K562 (cell line): ENCODE measurements around the gene CLTA. TPM values are rescaled to one million over a fixed set of nuclear protein-coding genes. Genes with fewer than 3 reads are reported as not detected.

Experiments used
- ATF7 ChIP-seq: fragments of 450-650 bp; IDR thresholded peaks from 2 replicates; pipeline ENCODE4 v1.7.1; 2014; ENCODE audit warnings: mild to moderate bottlenecking, moderate library complexity
- EGR1 ChIP-seq: fragments of 450-650 bp; conservative IDR thresholded peaks from 2 replicates; pipeline ENCODE4 v1.6.1; 2017; ENCODE audit warnings: mild to moderate bottlenecking
- ILF3 ChIP-seq: fragments of 450-650 bp; IDR thresholded peaks from 2 replicates; pipeline ENCODE4 v1.6.1; 2018; ENCODE audit warnings: antibody characterized with exemption, mild to moderate bottlenecking, moderate library complexity, borderline replicate concordance
- MAZ ChIP-seq, 2 experiments: fragments of 450-650 bp in 1 of 2; sonication (generic) in 1 of 2; formaldehyde crosslinking; IDR thresholded peaks in 1 of 2; conservative IDR thresholded peaks in 1 of 2; 2 replicates each; pipeline versions ENCODE4 v1.4.0 to v1.5.0; 2020; ENCODE audit warnings: mild to moderate bottlenecking in 1 of 2, missing genetic modification reagents in 1 of 2
- NR3C1 ChIP-seq: sonication (generic); formaldehyde crosslinking; IDR thresholded peaks from 2 replicates; pipeline ENCODE4 v1.8.1; 2022; ENCODE audit warnings: missing genetic modification reagents
- PTTG1 ChIP-seq: fragments of 450-650 bp; IDR thresholded peaks from 2 replicates; pipeline ENCODE4 v1.6.1; 2016; ENCODE audit warnings: low read depth, mild to moderate bottlenecking, missing genetic modification characterization, missing compliant biosample characterization
- SMARCE1 ChIP-seq: fragments of 450-650 bp; IDR thresholded peaks from 2 replicates; pipeline ENCODE4 v1.7.1; 2016; ENCODE audit warnings: mild to moderate bottlenecking
- TAF15 ChIP-seq: fragments of 200-400 bp; formaldehyde crosslinking; IDR thresholded peaks from 2 replicates; pipeline ENCODE4 v1.6.1; 2017; ENCODE audit warnings: mild to moderate bottlenecking, low read depth, low read length, moderate library complexity
- TRIM28 ChIP-seq: fragments of 450-650 bp; IDR thresholded peaks from 2 replicates; pipeline ENCODE4 v1.6.1; 2017
- ZC3H11A ChIP-seq: IDR thresholded peaks from 2 replicates; pipeline ENCODE4 v1.6.1; 2012; ENCODE audit warnings: low read depth, low read length, improper control_type of control experiment
- ZC3H4 ChIP-seq: sonication (generic); formaldehyde crosslinking; IDR thresholded peaks from 2 replicates; pipeline ENCODE4 v1.9.0; 2021; ENCODE audit warnings: missing genetic modification reagents, borderline replicate concordance
- ZNF316 ChIP-seq: fragments of 450-650 bp; IDR thresholded peaks from 2 replicates; pipeline ENCODE4 v1.6.1; 2016
- polyA plus RNA-seq, 8 experiments: library from polyadenylated mRNA; depleted of rRNA in 4 of 8; stranded (reverse) in 5 of 8; unstranded in 3 of 8; fragments of >200 nt; fragmentation: Nextera tagmentation in 2 of 8; fragmentation: Illumina TruSeq in 1 of 8; extraction: Ambion mirVana in 2 of 8; extraction: Trizol in 1 of 8; gene quantifications; 2 replicates each; pipeline versions ENCODE4 v1.2.1 to v1.2.3, GENCODE V29; 2011 to 2014; ENCODE audit warnings: inconsistent platforms in 1 of 8, missing spikeins in 1 of 8
- total RNA-seq, 7 experiments: library from RNA; depleted of rRNA in 6 of 7; stranded (reverse); fragments of >200 nt in 6 of 7; fragmentation: Illumina TruSeq in 2 of 7; extraction: Trizol in 2 of 7; gene quantifications; 2 replicates each; pipeline versions ENCODE4 v1.2.1 to v1.2.3, GENCODE V29; 2011 to 2021; ENCODE audit warnings: low replicate concordance in 1 of 7
- TF ChIP-seq, protein P1 (sequence below): fragments of 450-650 bp; formaldehyde crosslinking; IDR thresholded peaks from 2 replicates; pipeline ENCODE4 v1.4.0; 2020; ENCODE audit warnings: mild to moderate bottlenecking, moderate library complexity
- TF ChIP-seq, protein P2 (sequence below): fragments of 450-650 bp; IDR thresholded peaks from 2 replicates; pipeline ENCODE4 v1.6.1; 2017; ENCODE audit warnings: mild to moderate bottlenecking, moderate library complexity
- TF ChIP-seq, protein P3 (sequence below): fragments of 250-450 bp; sonication (Bioruptor Pico); IDR thresholded peaks from 2 replicates; pipeline ENCODE4 v1.8.0; 2021; ENCODE audit warnings: mild to moderate bottlenecking, moderate library complexity
- TF ChIP-seq, protein P4 (sequence below): IDR thresholded peaks from 3 replicates; pipeline ENCODE4 v1.6.1; 2011; ENCODE audit warnings: borderline replicate concordance, mild to moderate bottlenecking, moderate library complexity; ENCODE audit not compliant: insufficient read length; ENCODE audit errors: extremely low read depth
- TF ChIP-seq, protein P5 (sequence below): fragments of 450-650 bp; formaldehyde crosslinking; IDR thresholded peaks from 2 replicates; pipeline ENCODE4 v1.4.0; 2022; ENCODE audit warnings: mild to moderate bottlenecking, moderate library complexity
- TF ChIP-seq, protein P6 (sequence below): fragments of 450-650 bp; IDR thresholded peaks from 2 replicates; pipeline ENCODE4 v1.6.1; 2018; ENCODE audit warnings: mild to moderate bottlenecking, low read depth; ENCODE audit not compliant: partially characterized antibody

Gene CLTA
- total and polyA plus RNA-seq, 9 of the 15 experiments (the other 6 are each of a cell fraction or from before 2014, with no cell fraction given) = 37.8 to 219 (median 144) TPM

DNA sequence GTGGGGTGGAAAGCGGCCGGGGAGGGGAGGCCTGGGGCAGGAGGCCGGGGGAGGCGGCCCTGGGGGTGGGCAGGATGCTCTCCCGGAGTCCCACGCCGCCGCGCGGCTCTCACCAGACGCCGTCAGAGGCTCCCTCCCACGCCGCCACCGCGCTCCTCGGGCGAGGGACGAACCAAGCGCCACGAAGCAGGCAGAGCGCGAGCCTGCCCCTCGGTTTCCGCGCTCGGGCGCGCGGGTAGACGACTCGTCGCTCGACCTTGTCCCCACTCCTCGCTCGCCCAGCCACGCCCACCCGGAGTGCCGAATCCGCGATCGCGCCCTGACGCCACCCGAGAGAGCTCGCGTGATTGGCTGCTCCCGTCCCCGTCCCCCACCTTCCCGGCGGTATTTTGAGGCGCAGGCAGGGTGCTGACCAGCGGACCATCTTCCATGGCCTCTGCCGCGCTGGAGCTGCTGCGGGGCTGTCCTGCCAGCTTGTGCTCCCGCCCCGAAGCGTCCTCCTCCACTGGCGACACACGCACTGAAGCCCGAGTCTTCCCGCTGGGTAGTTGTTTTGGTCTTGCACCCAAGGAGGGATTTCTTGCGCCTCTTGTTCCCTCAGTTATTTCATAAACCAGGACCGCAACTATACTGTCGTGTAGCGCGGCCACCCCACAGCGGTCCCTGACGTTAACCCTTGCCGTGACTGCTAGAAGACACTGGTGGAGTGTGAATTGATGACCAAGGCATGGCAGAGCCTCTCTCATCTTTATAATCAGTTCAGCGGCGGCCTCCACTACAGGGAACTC, 67.7 kb downstream of the CLTA start, which contains the start of gene GNE (continued):
- TF ChIP-seq ATF7 (peak; percentile 85), PTTG1 (tag) (no peak), TRIM28 (no peak), MAZ (CRISPR knock-in tag; conservative IDR thresholded peaks at IDR 0.05 in 1 of 2, IDR thresholded peaks at IDR 0.05 in 1 of 2) (peak; percentile 99 to 100), TAF15 (no peak), ZNF316 (no peak), ILF3 (no peak), ZC3H11A (no peak), ZC3H4 (CRISPR knock-in tag) (no peak; the same call in 1 of the 2 replicates), EGR1 (peak; percentile 65), SMARCE1 (no peak), NR3C1 (CRISPR knock-in tag) (no peak)
- TF ChIP-seq, protein P1, sequence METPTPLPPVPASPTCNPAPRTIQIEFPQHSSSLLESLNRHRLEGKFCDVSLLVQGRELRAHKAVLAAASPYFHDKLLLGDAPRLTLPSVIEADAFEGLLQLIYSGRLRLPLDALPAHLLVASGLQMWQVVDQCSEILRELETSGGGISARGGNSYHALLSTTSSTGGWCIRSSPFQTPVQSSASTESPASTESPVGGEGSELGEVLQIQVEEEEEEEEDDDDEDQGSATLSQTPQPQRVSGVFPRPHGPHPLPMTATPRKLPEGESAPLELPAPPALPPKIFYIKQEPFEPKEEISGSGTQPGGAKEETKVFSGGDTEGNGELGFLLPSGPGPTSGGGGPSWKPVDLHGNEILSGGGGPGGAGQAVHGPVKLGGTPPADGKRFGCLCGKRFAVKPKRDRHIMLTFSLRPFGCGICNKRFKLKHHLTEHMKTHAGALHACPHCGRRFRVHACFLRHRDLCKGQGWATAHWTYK (CRISPR knock-in tag) = peak; percentile 80
- TF ChIP-seq, protein P2, sequence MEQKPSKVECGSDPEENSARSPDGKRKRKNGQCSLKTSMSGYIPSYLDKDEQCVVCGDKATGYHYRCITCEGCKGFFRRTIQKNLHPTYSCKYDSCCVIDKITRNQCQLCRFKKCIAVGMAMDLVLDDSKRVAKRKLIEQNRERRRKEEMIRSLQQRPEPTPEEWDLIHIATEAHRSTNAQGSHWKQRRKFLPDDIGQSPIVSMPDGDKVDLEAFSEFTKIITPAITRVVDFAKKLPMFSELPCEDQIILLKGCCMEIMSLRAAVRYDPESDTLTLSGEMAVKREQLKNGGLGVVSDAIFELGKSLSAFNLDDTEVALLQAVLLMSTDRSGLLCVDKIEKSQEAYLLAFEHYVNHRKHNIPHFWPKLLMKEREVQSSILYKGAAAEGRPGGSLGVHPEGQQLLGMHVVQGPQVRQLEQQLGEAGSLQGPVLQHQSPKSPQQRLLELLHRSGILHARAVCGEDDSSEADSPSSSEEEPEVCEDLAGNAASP = no peak
- TF ChIP-seq, protein P3, sequence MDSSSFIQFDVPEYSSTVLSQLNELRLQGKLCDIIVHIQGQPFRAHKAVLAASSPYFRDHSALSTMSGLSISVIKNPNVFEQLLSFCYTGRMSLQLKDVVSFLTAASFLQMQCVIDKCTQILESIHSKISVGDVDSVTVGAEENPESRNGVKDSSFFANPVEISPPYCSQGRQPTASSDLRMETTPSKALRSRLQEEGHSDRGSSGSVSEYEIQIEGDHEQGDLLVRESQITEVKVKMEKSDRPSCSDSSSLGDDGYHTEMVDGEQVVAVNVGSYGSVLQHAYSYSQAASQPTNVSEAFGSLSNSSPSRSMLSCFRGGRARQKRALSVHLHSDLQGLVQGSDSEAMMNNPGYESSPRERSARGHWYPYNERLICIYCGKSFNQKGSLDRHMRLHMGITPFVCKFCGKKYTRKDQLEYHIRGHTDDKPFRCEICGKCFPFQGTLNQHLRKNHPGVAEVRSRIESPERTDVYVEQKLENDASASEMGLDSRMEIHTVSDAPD = no peak
- TF ChIP-seq, protein P4, sequence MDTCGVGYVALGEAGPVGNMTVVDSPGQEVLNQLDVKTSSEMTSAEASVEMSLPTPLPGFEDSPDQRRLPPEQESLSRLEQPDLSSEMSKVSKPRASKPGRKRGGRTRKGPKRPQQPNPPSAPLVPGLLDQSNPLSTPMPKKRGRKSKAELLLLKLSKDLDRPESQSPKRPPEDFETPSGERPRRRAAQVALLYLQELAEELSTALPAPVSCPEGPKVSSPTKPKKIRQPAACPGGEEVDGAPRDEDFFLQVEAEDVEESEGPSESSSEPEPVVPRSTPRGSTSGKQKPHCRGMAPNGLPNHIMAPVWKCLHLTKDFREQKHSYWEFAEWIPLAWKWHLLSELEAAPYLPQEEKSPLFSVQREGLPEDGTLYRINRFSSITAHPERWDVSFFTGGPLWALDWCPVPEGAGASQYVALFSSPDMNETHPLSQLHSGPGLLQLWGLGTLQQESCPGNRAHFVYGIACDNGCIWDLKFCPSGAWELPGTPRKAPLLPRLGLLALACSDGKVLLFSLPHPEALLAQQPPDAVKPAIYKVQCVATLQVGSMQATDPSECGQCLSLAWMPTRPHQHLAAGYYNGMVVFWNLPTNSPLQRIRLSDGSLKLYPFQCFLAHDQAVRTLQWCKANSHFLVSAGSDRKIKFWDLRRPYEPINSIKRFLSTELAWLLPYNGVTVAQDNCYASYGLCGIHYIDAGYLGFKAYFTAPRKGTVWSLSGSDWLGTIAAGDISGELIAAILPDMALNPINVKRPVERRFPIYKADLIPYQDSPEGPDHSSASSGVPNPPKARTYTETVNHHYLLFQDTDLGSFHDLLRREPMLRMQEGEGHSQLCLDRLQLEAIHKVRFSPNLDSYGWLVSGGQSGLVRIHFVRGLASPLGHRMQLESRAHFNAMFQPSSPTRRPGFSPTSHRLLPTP = no peak
- TF ChIP-seq, protein P5, sequence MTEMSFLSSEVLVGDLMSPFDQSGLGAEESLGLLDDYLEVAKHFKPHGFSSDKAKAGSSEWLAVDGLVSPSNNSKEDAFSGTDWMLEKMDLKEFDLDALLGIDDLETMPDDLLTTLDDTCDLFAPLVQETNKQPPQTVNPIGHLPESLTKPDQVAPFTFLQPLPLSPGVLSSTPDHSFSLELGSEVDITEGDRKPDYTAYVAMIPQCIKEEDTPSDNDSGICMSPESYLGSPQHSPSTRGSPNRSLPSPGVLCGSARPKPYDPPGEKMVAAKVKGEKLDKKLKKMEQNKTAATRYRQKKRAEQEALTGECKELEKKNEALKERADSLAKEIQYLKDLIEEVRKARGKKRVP (CRISPR knock-in tag) = no peak
- TF ChIP-seq, protein P6, sequence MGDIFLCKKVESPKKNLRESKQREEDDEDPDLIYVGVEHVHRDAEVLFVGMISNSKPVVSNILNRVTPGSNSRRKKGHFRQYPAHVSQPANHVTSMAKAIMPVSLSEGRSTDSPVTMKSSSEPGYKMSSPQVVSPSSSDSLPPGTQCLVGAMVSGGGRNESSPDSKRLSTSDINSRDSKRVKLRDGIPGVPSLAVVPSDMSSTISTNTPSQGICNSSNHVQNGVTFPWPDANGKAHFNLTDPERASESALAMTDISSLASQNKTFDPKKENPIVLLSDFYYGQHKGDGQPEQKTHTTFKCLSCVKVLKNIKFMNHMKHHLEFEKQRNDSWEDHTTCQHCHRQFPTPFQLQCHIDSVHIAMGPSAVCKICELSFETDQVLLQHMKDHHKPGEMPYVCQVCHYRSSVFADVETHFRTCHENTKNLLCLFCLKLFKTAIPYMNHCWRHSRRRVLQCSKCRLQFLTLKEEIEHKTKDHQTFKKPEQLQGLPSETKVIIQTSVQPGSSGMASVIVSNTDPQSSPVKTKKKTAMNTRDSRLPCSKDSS = no peak
